Measurements from ENCODE around the gene CENPT.

The CENPT gene

DNA sequence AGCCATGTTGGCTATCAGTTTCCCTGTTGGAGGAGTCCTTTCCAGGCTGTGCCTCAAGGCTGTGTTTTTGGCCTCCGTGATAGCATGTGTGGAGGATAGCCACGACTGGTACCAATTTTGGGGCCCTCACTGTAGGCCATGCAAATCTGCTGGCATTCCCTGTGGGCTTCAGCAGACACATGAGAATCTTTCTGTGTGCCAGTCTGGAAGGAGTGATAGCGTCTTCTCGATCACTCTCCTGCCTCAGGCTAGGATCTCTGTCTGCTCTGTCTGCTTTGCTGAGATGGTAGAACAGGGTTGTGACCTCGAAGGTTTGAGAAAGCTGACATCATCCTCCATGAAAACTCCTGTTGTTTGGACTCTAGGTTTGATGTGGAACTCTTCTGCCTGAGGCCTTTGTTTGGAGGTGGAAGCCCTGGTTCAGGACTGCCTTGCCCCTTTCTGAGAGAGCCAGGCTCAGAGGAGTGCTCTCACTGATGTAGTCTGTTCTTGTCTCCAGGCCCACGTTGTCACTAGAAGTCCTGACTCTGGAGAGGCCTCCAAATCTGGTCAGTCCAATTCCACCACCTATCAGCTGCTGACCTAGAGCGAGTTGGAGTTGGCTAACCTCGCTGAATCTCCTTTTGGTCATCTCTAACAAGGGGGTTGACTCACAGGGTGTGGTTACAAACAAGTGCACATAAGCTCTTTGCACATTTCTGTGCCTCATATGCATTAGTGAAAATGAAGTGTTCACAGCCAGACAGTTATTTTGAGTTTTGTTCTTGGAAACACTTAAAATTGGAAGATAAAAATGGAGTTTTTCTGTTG lies 13.3 kb upstream of the CENPT start:
- no peaks in the 10 kb centered on the region for H3K9me3 ChIP-seq (ENCODE audit: severe bottlenecking)
- H3K36me3 ChIP-seq (ENCODE audit: low read depth) = peaks cover 34% of the 10 kb centered on the region
- no peak for DNase-seq (ENCODE audit: low spot score)
- peak; percentile 26 for ATAC-seq (ENCODE audit: low read depth)
- no peaks in the 10 kb centered on the region for H3K27me3 ChIP-seq (ENCODE audit: insufficient read depth, poor library complexity, severe bottlenecking)
- TF ChIP-seq, protein P1, sequence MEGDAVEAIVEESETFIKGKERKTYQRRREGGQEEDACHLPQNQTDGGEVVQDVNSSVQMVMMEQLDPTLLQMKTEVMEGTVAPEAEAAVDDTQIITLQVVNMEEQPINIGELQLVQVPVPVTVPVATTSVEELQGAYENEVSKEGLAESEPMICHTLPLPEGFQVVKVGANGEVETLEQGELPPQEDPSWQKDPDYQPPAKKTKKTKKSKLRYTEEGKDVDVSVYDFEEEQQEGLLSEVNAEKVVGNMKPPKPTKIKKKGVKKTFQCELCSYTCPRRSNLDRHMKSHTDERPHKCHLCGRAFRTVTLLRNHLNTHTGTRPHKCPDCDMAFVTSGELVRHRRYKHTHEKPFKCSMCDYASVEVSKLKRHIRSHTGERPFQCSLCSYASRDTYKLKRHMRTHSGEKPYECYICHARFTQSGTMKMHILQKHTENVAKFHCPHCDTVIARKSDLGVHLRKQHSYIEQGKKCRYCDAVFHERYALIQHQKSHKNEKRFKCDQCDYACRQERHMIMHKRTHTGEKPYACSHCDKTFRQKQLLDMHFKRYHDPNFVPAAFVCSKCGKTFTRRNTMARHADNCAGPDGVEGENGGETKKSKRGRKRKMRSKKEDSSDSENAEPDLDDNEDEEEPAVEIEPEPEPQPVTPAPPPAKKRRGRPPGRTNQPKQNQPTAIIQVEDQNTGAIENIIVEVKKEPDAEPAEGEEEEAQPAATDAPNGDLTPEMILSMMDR (IDR thresholded peaks at IDR 0.05; ENCODE audit: poor library complexity, severe bottlenecking) = no peak
- H3K4me3 ChIP-seq (ENCODE audit: severe bottlenecking) = no peak overlapping the region
- peak overlapping the region; percentile 3 for H3K27ac ChIP-seq (ENCODE audit: poor library complexity, severe bottlenecking)
- peaks cover 30% of the 10 kb centered on the region for H3K4me1 ChIP-seq (ENCODE audit: insufficient read depth, poor library complexity, severe bottlenecking)

GRCh38 chr16:67858500-67858899 lies 11.0 kb upstream of the CENPT start:
- no peak overlapping the region for H3K27ac ChIP-seq (ENCODE audit: poor library complexity, severe bottlenecking)
- no peak overlapping the region for H3K4me3 ChIP-seq (ENCODE audit: severe bottlenecking)
- ATAC-seq (ENCODE audit: low read depth) (no peak), DNase-seq (ENCODE audit: low spot score) (no peak)
- TF ChIP-seq, protein P1 (IDR thresholded peaks at IDR 0.05; ENCODE audit: poor library complexity, severe bottlenecking) = no peak
- no peaks in the 10 kb centered on the region for H3K27me3 ChIP-seq (ENCODE audit: insufficient read depth, poor library complexity, severe bottlenecking)
- H3K36me3 ChIP-seq (ENCODE audit: low read depth) = peaks cover 27% of the 10 kb centered on the region
- H3K4me1 ChIP-seq (ENCODE audit: insufficient read depth, poor library complexity, severe bottlenecking) = peaks cover 30% of the 10 kb centered on the region
- H3K9me3 ChIP-seq (ENCODE audit: severe bottlenecking) = no peaks in the 10 kb centered on the region

- DNase-seq (ENCODE audit: low spot score) (peak; percentile 80), ATAC-seq (ENCODE audit: low read depth) (peak; percentile 98)
- peaks cover 30% of the 10 kb centered on the region for H3K4me1 ChIP-seq (ENCODE audit: insufficient read depth, poor library complexity, severe bottlenecking)
- no peaks in the 10 kb centered on the region for H3K9me3 ChIP-seq (ENCODE audit: severe bottlenecking)
- H3K27me3 ChIP-seq (ENCODE audit: insufficient read depth, poor library complexity, severe bottlenecking) = no peaks in the 10 kb centered on the region
- peaks cover 35% of the 10 kb centered on the region for H3K36me3 ChIP-seq (ENCODE audit: low read depth)
- no peak overlapping the region for H3K4me3 ChIP-seq (ENCODE audit: severe bottlenecking)
- TF ChIP-seq, protein P1 (IDR thresholded peaks at IDR 0.05; ENCODE audit: poor library complexity, severe bottlenecking) = no peak
- H3K27ac ChIP-seq (ENCODE audit: poor library complexity, severe bottlenecking) = peak overlapping the region; percentile 26
These were observed 10.2 kb upstream of the CENPT start for GRCh38 chr16:67857547-67858233.

GRCh38 chr16:67856927-67857546 lies 9.5 kb upstream of the CENPT start:
- H3K9me3 ChIP-seq (ENCODE audit: severe bottlenecking) = no peaks in the 10 kb centered on the region
- DNase-seq (ENCODE audit: low spot score) (no peak), ATAC-seq (ENCODE audit: low read depth) (peak; percentile 9; the same call in 2 of the 3 replicates)
- H3K4me3 ChIP-seq (ENCODE audit: severe bottlenecking) = no peak overlapping the region
- H3K4me1 ChIP-seq (ENCODE audit: insufficient read depth, poor library complexity, severe bottlenecking) = peaks cover 30% of the 10 kb centered on the region
- no peaks in the 10 kb centered on the region for H3K27me3 ChIP-seq (ENCODE audit: insufficient read depth, poor library complexity, severe bottlenecking)
- TF ChIP-seq, protein P1 (IDR thresholded peaks at IDR 0.05; ENCODE audit: poor library complexity, severe bottlenecking) = no peak
- peak overlapping the region; percentile 26 for H3K27ac ChIP-seq (ENCODE audit: poor library complexity, severe bottlenecking)
- peaks cover 41% of the 10 kb centered on the region for H3K36me3 ChIP-seq (ENCODE audit: low read depth)

All from RWPE2 (cell line).